ENCODE measurements around the gene PDIA4.

- TF ChIP-seq YY1 (IDR thresholded peaks at IDR 0.05; ENCODE audit: low read depth, low read length) (no peak), RAD21 (IDR thresholded peaks at IDR 0.05 in 1 of 2, conservative IDR thresholded peaks at IDR 0.05 in 1 of 2; ENCODE audit: low read depth in 2 of 2, low read length in 2 of 2) (no peak), CHD2 (IDR thresholded peaks at IDR 0.05; ENCODE audit: low read length) (no peak), JUN (IDR thresholded peaks at IDR 0.05; ENCODE audit: low read depth, low read length) (no peak), CTCF (IDR thresholded peaks at IDR 0.05; ENCODE audit: control extremely low read depth in 1 of 3, insufficient read depth in 1 of 3, low read depth in 1 of 3, low read length in 3 of 3) (no peak), EP300 (IDR thresholded peaks at IDR 0.05; ENCODE audit: borderline replicate concordance in 1 of 2, low read depth in 2 of 2, low read length in 2 of 2) (no peak), POLR2AphosphoS5 (IDR thresholded peaks at IDR 0.05; ENCODE audit: low read depth, low read length) (no peak), POU5F1 (IDR thresholded peaks at IDR 0.05; ENCODE audit: low read depth, low read length) (no peak)
Measured at GRCh38 chr7:149002604-149003003, 25.7 kb downstream of the PDIA4 start.
